K562 (cell line): Measurements from ENCODE around the gene NDUFS8. TPM values are rescaled to one million over a fixed set of nuclear protein-coding genes. Genes with fewer than 3 reads are reported as not detected.

Experiments used
- ATF3 ChIP-seq, 2 experiments: fragments of 450-650 bp in 1 of 2; sonication (generic) in 1 of 2; formaldehyde crosslinking in 1 of 2; IDR thresholded peaks in 1 of 2; conservative IDR thresholded peaks in 1 of 2; 2 replicates each; pipeline versions ENCODE4 v1.6.1 to v1.8.1; 2016 to 2023; ENCODE audit warnings: mild to moderate bottlenecking in 2 of 2, moderate library complexity in 2 of 2, inconsistent platforms in 1 of 2, missing genetic modification reagents in 1 of 2
- CGGBP1 ChIP-seq: fragments of 250-450 bp; sonication (Bioruptor Pico); IDR thresholded peaks from 2 replicates; pipeline ENCODE4 v1.9.0; 2021; ENCODE audit warnings: mild to moderate bottlenecking
- DPF2 ChIP-seq: fragments of 450-650 bp; IDR thresholded peaks from 2 replicates; pipeline ENCODE4 v1.6.1; 2016
- HDAC1 ChIP-seq, 2 experiments: fragments of 450-650 bp; IDR thresholded peaks; 2 replicates each; pipeline ENCODE4 v1.6.1; 2016 to 2017; ENCODE audit warnings: inconsistent platforms in 1 of 2, mild to moderate bottlenecking in 1 of 2, moderate library complexity in 1 of 2
- NCOA1 ChIP-seq: fragments of 450-650 bp; IDR thresholded peaks from 2 replicates; pipeline ENCODE4 v1.6.1; 2016; ENCODE audit warnings: low read depth
- NRF1 ChIP-seq, 2 experiments: fragments of 450-650 bp; IDR thresholded peaks in 1 of 2; conservative IDR thresholded peaks in 1 of 2; 2 replicates each; pipeline ENCODE4 v1.6.1; 2014; ENCODE audit warnings: mild to moderate bottlenecking in 2 of 2
- PPARD ChIP-seq: fragments of 250-450 bp; sonication (Bioruptor Pico); IDR thresholded peaks from 2 replicates; pipeline ENCODE4 v1.8.0; 2022; ENCODE audit warnings: inconsistent platforms, mild to moderate bottlenecking, moderate library complexity
- STAT5A ChIP-seq: IDR thresholded peaks from 2 replicates; pipeline ENCODE4 v1.6.1; 2012; ENCODE audit warnings: low read length, inconsistent platforms, borderline replicate concordance
- TAF15 ChIP-seq: fragments of 200-400 bp; formaldehyde crosslinking; IDR thresholded peaks from 2 replicates; pipeline ENCODE4 v1.6.1; 2017; ENCODE audit warnings: mild to moderate bottlenecking, low read depth, low read length, moderate library complexity
- TRIM28 ChIP-seq: fragments of 450-650 bp; IDR thresholded peaks from 2 replicates; pipeline ENCODE4 v1.6.1; 2017
- TSC22D4 ChIP-seq: fragments of 450-650 bp; IDR thresholded peaks from 2 replicates; pipeline ENCODE4 v1.6.1; 2016; ENCODE audit warnings: missing genetic modification characterization, missing biosample characterization, control low read depth
- XRCC5 ChIP-seq: fragments of 200-400 bp; formaldehyde crosslinking; IDR thresholded peaks from 2 replicates; pipeline ENCODE4 v1.6.1; 2017; ENCODE audit warnings: low read depth, mild to moderate bottlenecking, low read length
- ZKSCAN3 ChIP-seq: fragments of 250-450 bp; sonication (Bioruptor Pico); IDR thresholded peaks from 2 replicates; pipeline ENCODE4 v1.4.0; 2020
- ZNF318 ChIP-seq, 2 experiments: fragments of 450-650 bp; IDR thresholded peaks; 2 replicates each; pipeline ENCODE4 v1.6.1; 2016; ENCODE audit warnings: mild to moderate bottlenecking in 2 of 2, borderline replicate concordance in 1 of 2, low read depth in 1 of 2, moderate library complexity in 1 of 2
- ZNF507 ChIP-seq: conservative IDR thresholded peaks from 2 replicates; pipeline ENCODE4 v1.6.1; 2017; ENCODE audit warnings: missing genetic modification characterization, missing compliant biosample characterization
- ZNF740 ChIP-seq, 3 experiments: fragments of 200-800 bp in 1 of 3; sonication (Bioruptor generic) in 1 of 3; sonication (generic) in 1 of 3; formaldehyde crosslinking in 1 of 3; IDR thresholded peaks; 2 replicates each; pipeline versions ENCODE4 v1.6.1 to v1.8.0; 2016 to 2022; ENCODE audit warnings: mild to moderate bottlenecking in 2 of 3, missing compliant biosample characterization in 2 of 3, missing genetic modification characterization in 2 of 3, missing genetic modification reagents in 1 of 3
- ZNF780A ChIP-seq: fragments of 250-450 bp; sonication (Bioruptor Pico); IDR thresholded peaks from 2 replicates; pipeline ENCODE4 v1.5.0; 2021; ENCODE audit warnings: mild to moderate bottlenecking
- polyA plus RNA-seq, 8 experiments: library from polyadenylated mRNA; depleted of rRNA in 4 of 8; stranded (reverse) in 5 of 8; unstranded in 3 of 8; fragments of >200 nt; fragmentation: Nextera tagmentation in 2 of 8; fragmentation: Illumina TruSeq in 1 of 8; extraction: Ambion mirVana in 2 of 8; extraction: Trizol in 1 of 8; gene quantifications; 2 replicates each; pipeline versions ENCODE4 v1.2.1 to v1.2.3, GENCODE V29; 2011 to 2014; ENCODE audit warnings: inconsistent platforms in 1 of 8, missing spikeins in 1 of 8
- total RNA-seq, 7 experiments: library from RNA; depleted of rRNA in 6 of 7; stranded (reverse); fragments of >200 nt in 6 of 7; fragmentation: Illumina TruSeq in 2 of 7; extraction: Trizol in 2 of 7; gene quantifications; 2 replicates each; pipeline versions ENCODE4 v1.2.1 to v1.2.3, GENCODE V29; 2011 to 2021; ENCODE audit warnings: low replicate concordance in 1 of 7

NDUFS8 gene
- total and polyA plus RNA-seq, 9 of the 15 experiments (the other 6 are each of a cell fraction or from before 2014, with no cell fraction given): 36.5 to 351 (median 101) TPM

- no peak for TF ChIP-seq TSC22D4 (tag)
- no peak for TF ChIP-seq TAF15
- TF ChIP-seq ATF3 (IDR thresholded peaks at IDR 0.05): peak; percentile 63; the same call in 1 of the 2 replicates
- TF ChIP-seq ATF3 (CRISPR knock-in tag; conservative IDR thresholded peaks at IDR 0.05): 0 out of 2 replicates have a peak, but pooled peaks have one; percentile 36
- no peak for TF ChIP-seq ZNF507 (tag)
- no peak for TF ChIP-seq PPARD (CRISPR knock-in tag)
- TF ChIP-seq ZNF318 (IDR thresholded peaks at IDR 0.05; ENCODE audit: borderline replicate concordance in 1 of 2, low read depth in 1 of 2): 0 out of 4 replicates have a peak, but pooled peaks of 1 of the 2 experiments have one; percentile 24
- TF ChIP-seq ZNF780A (CRISPR knock-in tag): no peak
- peak; percentile 80 for TF ChIP-seq DPF2
- no peak for TF ChIP-seq CGGBP1
- no peak for TF ChIP-seq XRCC5
- TF ChIP-seq HDAC1 (IDR thresholded peaks at IDR 0.05): peak in 1 of 2 experiments; percentile 71; a peak in 2 of 4 replicates
- no peak for TF ChIP-seq ZNF740 (CRISPR knock-in tag; IDR thresholded peaks at IDR 0.05)
- no peak for TF ChIP-seq ZNF740 (tag; IDR thresholded peaks at IDR 0.05)
- TF ChIP-seq NRF1 (conservative IDR thresholded peaks at IDR 0.05 in 1 of 2, IDR thresholded peaks at IDR 0.05 in 1 of 2): peak; percentile 31 to 37; a peak in 3 of 4 replicates
- peak; percentile 85 for TF ChIP-seq TRIM28
- no peak for TF ChIP-seq NCOA1
- TF ChIP-seq STAT5A: no peak; the same call in 1 of the 2 replicates
- TF ChIP-seq ZKSCAN3 (CRISPR knock-in tag): no peak
These were observed 20.9 kb upstream of the NDUFS8 start (continued) for GRCh38 chr11:68009391-68010089.
